ENCODE data around the gene B4GALNT1.
"Not testable (repeated sequence)": the region's sequence is repeated elsewhere in the genome, so short reads cannot be mapped to it uniquely, and the experiment has no call there.

Gene B4GALNT1

GRCh38 chr12:57620936-57621496 is 12.0 kb downstream of the B4GALNT1 start:
- no peak for DNase-seq (ENCODE audit: low read depth in 3 of 3)

- DNase-seq (ENCODE audit: low read depth in 3 of 3) = no peak
Observed at GRCh38 chr12:57620245-57620935, 12.6 kb downstream of the B4GALNT1 start.

DNA sequence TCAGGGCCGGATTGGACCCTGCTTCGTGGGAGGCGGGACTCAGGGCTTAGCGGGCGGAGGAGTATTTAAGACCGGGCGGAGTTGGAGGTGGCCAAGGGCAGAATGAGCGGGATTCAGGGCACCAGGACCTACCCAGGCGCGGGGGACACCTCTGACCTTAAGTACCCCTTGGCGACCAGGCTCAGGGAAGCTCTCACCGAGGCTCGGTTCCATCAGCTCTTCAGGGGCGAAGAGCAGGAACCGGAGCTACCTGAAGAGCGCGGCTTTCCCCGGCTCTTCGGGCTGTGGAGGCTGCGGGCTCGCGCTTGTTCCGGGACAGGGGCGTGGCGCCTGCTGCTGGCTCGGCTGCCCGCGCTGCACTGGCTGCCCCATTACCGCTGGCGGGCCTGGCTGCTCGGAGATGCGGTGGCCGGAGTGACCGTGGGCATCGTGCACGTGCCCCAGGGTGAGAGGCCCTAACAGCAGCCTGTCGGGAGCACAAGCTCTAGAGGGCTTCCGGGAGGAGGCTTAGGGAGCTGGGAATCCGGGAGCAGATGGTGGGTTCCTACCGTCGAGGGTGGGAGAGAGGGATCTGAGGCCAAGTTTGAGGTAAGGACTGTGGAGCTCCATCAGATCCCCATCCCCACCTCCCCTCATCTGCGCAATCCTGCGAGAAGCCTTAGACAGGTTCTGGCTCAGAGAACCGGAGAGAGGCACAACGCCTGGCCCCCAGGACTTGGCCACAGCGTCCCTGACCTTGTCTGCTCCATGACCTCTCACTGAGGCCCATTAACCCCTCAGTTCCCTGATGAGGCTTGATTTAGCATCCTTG is 13.4 kb downstream of the B4GALNT1 start:
- no peak for DNase-seq (ENCODE audit: low read depth in 3 of 3)

- no peak for DNase-seq (ENCODE audit: low read depth in 3 of 3)
Observed at GRCh38 chr12:57618966-57619433, 14.0 kb downstream of the B4GALNT1 start.

- not testable (repeated sequence) for DNase-seq (ENCODE audit: low read depth in 3 of 3)
Observed at GRCh38 chr12:57618431-57618830, 14.6 kb downstream of the B4GALNT1 start.

DNA sequence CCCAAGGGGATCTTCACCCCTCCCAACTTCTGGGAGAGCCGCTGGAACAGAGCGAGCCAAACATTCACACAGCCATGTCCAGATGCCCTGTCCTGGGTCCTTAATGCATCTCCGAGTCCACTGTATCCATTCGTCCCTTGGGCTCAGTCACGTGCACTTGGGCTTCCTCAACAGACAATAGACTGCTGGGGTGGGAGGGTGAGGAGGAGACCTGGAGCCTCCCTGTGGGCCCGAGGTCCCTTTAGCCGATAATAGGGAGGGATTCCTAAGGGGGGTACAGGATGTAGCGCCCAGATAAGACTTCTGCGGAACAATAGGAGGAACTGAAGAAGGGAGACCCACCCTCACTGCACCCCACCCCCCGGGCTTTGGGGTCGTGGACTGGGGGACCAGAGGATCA is 15.1 kb downstream of the B4GALNT1 start:
- DNase-seq (ENCODE audit: low read depth in 3 of 3) = no peak

GRCh38 chr12:57616383-57617101 is 16.5 kb downstream of the B4GALNT1 start:
- DNase-seq (ENCODE audit: low read depth in 3 of 3) = no peak

DNA sequence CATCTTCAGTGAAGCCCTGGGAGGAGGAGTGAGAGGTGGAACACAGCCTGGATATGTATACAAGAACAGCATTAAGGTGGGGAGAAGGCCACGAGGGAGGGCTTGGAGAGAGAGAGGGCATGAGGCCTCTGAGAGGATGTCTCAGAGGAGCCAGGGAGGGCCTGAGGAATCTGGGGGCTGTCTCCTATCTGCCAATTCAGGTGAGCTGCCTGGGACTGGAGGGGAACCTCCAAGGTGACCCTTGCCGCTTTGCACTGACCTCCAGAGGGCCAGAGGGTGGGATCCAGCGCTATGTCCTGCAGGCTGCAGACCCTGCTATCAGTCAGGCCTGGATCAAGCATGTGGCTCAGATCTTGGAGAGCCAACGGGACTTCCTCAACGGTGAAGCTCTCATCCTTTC is 17.4 kb downstream of the B4GALNT1 start:
- no peak for DNase-seq (ENCODE audit: low read depth in 3 of 3)

DNA sequence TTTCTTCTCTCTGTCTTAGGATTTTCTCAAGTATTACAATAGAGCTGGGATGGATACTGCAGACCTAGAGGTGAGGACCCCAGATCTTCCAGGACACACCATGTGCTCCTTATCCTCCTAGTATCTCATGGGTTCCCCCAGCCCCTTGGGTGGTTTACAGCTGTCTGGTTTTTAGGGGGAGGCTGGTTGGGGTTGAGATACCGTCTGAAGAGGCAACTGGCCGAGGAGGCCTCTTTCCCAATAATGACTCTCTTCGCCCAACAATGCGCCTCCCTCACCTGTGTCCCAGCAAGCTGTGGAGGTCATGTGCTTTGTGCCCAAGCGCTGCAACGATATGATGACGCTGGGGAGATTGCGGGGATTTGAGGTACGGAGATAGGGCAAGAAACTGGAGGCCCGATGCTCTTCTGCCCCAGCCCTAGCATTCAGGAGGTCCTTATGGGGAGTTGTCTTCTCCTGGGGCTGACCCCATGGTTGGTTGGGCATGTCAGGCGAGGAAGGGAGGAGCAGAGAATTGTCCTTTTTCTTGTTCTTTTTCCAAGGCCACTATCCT is 18.0 kb downstream of the B4GALNT1 start:
- DNase-seq (ENCODE audit: low read depth in 3 of 3) = no peak

DNA sequence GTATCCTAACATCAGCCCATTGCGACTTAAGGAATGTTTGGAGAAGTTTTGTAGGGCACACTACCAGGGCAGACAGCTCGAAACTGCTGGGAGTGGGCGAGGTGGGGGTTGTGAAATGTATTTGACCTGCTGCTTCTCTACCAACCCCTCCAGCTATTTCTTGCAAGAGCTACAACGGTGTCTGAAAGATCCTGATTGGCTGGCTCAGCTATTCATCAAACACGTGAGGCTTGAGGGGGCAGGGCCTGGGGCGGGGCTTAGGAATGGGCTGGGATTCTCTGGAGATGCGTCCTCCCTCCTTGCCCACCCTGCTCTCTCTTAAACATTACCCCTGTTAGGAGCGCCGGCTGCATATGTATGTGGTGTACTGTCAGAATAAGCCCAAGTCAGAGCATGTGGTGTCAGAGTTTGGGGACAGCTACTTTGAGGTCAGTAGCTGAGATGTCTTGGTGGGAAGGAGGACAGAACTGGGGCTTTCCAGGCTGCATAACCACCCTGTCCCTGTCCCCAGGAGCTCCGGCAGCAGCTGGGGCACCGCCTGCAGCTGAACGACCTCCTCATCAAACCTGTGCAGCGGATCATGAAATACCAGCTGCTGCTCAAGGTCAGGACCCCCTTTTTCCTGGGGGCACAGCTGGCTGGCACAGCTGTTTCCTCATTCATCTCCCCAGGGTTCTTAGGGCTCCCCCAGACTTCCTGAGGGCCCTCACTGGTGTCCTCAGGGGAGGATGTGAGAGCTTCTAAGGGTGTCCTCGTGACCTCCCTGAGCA is 18.6 kb downstream of the B4GALNT1 start:
- DNase-seq (ENCODE audit: low read depth in 3 of 3) = no peak

DNA sequence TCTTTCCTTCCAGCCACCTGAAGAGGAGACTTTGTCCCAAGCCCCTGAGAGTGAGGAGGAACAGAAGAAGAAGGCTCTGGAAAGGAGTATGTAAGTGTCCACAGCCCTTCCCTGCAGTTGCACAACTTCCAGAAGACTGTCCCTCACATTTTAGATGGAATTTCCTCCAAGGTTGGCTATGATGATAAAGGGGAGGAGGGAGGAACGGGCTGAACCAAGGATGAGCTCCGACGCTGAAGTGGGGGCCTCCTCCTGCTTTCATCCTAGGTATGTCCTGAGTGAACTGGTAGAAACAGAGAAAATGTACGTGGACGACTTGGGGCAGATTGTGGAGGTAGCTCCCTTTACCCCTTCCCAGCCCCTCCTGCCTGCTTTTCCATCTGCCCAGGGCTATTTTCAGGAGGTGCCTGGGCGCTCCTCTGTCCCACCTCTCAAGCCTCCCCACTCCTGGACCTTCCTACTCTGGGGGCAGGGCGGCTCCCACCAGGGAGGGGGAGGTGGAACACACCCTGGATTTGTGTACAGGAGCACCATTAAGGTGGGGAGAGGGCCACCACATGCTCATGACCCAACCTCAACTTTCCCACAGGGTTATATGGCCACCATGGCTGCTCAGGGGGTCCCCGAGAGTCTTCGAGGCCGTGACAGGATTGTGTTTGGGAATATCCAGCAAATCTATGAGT is 19.4 kb downstream of the B4GALNT1 start:
- DNase-seq (ENCODE audit: low read depth in 3 of 3) = no peak

GRCh38 chr12:57612711-57613426 is 20.1 kb downstream of the B4GALNT1 start:
- no peak for DNase-seq (ENCODE audit: low read depth in 3 of 3)

- no peak for DNase-seq (ENCODE audit: low read depth in 3 of 3)
Observed at GRCh38 chr12:57611827-57612710, 20.9 kb downstream of the B4GALNT1 start.

GRCh38 chr12:57611108-57611826 is 21.7 kb downstream of the B4GALNT1 start, which contains the start of gene ARHGEF25:
Gene ARHGEF25, plus strand, starts transcription at chr12:57611435. Its CDS starts 460 bp downstream, at chr12:57611895.
- DNase-seq (ENCODE audit: low read depth in 3 of 3) = peak in 1 of 3 experiments; percentile 61

- DNase-seq (ENCODE audit: low read depth in 3 of 3) = no peak
Observed at GRCh38 chr12:57610554-57611107, 22.4 kb downstream of the B4GALNT1 start.

DNA sequence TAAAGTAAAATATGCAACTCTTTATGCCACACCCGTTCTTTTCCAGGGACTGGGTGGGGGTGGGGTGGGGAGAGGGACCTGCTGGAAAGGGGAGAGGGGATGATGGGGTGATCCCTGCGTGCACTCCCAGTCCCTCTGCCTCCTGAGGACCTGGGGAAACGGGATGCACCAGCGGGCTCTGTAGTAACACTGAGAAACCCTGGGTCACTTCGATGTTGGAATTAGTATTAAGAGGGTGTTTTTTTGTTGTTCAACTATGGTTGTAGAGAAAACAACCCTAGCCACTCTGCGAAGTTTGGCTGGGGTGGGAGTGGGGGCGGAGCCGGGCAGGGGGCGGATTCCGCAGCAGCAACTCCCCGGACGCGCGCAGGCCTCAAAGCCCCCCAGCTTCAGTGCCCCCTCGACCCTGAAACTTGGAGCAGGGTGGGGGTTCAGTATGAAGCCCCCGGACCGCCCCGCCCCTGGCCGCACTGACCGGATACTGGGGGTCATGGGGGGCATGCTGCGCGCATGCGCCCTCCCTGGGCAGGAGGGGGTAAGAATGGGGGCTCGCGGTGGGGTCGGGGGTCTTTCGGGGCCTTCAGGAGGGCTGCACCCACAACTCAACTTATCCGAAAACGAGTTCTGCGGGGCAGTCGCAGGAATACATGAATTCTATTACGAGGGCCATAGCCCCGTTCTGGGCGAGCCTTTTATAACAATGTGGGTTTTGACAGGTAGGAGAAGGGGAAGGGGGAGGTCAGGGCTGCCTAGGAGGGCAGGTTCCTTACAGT is 23.0 kb downstream of the B4GALNT1 start:
- DNase-seq (ENCODE audit: low read depth in 3 of 3) = no peak
